K562 (cell line): ENCODE measurements around the gene DDX39A. TPM values are rescaled to one million over a fixed set of nuclear protein-coding genes. Genes with fewer than 3 reads are reported as not detected.
A peak's percentile ranks its signal among the peaks of the same experiment; 100 is the strongest.
"Not testable (repeated sequence)": the region's sequence is repeated elsewhere in the genome, so short reads cannot be mapped to it uniquely, and the experiment has no call there.

Experiments
- ATAC-seq: fragments of 200-7000 bp; cut with Tn5 transposase; 3 replicates; pipeline ENCODE4 v1.9.1; 2020; ENCODE audit warnings: moderate library complexity
- BruUV-seq: library from RNA; stranded (reverse); fragments of 400-500 nt; replicated peaks from 2 replicates; lab custom pipeline; 2021; lab: Mats Ljungman, UMichigan
- CTCF ChIA-PET: fragments of 300-600 bp; formaldehyde crosslinking; extraction: SDS; loops from one replicate; lab custom pipeline; 2021; ENCODE audit warnings: low intra/inter-chr PET ratio; lab: Yijun Ruan, JAX
- POLR2A ChIA-PET: fragments of 300-600, 350-650 bp; sonication (Branson Sonifier 250); formaldehyde crosslinking; extraction: SDS; loops from one replicate; lab custom pipeline; 2021; ENCODE audit warnings: antibody characterized with exemption, inconsistent platforms; lab: Yijun Ruan, JAX
- DNase-seq, 4 experiments: peaks; one replicate each; pipeline versions ENCODE4 v3.0.0 to v3.0.0-alpha.2; 2011 to 2018; ENCODE audit warnings: low spot score in 3 of 4, mixed read lengths in 3 of 4; ENCODE audit errors: extremely low read depth in 1 of 4
- FAIRE-seq: peaks from 2 replicates; lab custom pipeline; 2011; peaks lifted over from hg19 to GRCh38; lab: Jason Lieb, UNC
- H2AFZ ChIP-seq: 2 replicates; pipeline ENCODE4 v1.6.0; 2011; ENCODE audit warnings: low read depth, low read length, control low read depth, inconsistent platforms
- H3K27ac ChIP-seq: fragments of 200-600 bp; 3 replicates; pipeline ENCODE4 v1.8.0; 2011; ENCODE audit warnings: low read depth, mild to moderate bottlenecking, control low read depth, inconsistent platforms, low read length, moderate library complexity, mixed read lengths; ENCODE audit errors: extremely low read depth
- H3K27me3 ChIP-seq, 2 experiments: fragments of 300-600 bp in 1 of 2; 2 replicates in 1 of 2; 3 replicates in 1 of 2; pipeline versions ENCODE4 v1.6.0 to v1.8.0; 2011; ENCODE audit warnings: inconsistent platforms in 2 of 2, low read length in 2 of 2, mild to moderate bottlenecking in 1 of 2, mixed read lengths in 1 of 2, moderate library complexity in 1 of 2; ENCODE audit not compliant: control insufficient read depth in 2 of 2, insufficient read depth in 2 of 2
- H3K36me3 ChIP-seq: fragments of 300-600 bp; 3 replicates; pipeline ENCODE4 v1.8.0; 2011; ENCODE audit warnings: mild to moderate bottlenecking, low read length, inconsistent platforms; ENCODE audit not compliant: control insufficient read depth, insufficient read depth
- H3K4me1 ChIP-seq, 2 experiments: fragments of 200-600 bp in 1 of 2; replicated peaks in 1 of 2; 2 replicates in 1 of 2; 3 replicates in 1 of 2; pipeline versions ENCODE4 v1.5.1 to v1.8.0; 2011; ENCODE audit warnings: inconsistent platforms in 2 of 2, low read length in 2 of 2, mild to moderate bottlenecking in 1 of 2, mixed read lengths in 1 of 2, moderate library complexity in 1 of 2; ENCODE audit not compliant: control insufficient read depth in 2 of 2, insufficient read depth in 2 of 2
- H3K4me2 ChIP-seq: 2 replicates; pipeline ENCODE4 v1.6.1; 2011; ENCODE audit warnings: low read length, control low read depth, inconsistent platforms, mixed read lengths; ENCODE audit not compliant: insufficient read depth
- H3K4me3 ChIP-seq: fragments of 200-600 bp; sonication (generic), shearing (Covaris generic); 2 replicates; pipeline ENCODE4 v1.5.1; 2016; ENCODE audit warnings: control low read depth, inconsistent platforms
- H3K79me2 ChIP-seq: fragments of 200-600 bp; 3 replicates; pipeline ENCODE4 v1.8.0; 2011; ENCODE audit warnings: low read length, inconsistent platforms; ENCODE audit not compliant: control insufficient read depth, insufficient read depth
- H3K9ac ChIP-seq, 2 experiments: 2 replicates each; pipeline versions ENCODE4 v1.6.0 to v1.6.1; 2011; ENCODE audit warnings: low read depth in 2 of 2, low read length in 2 of 2, control low read depth in 1 of 2, inconsistent platforms in 1 of 2, mild to moderate bottlenecking in 1 of 2, mixed read lengths in 1 of 2; ENCODE audit not compliant: insufficient read depth in 1 of 2
- H3K9me1 ChIP-seq: one replicate; pipeline ENCODE4 v1.6.0; 2011; ENCODE audit warnings: inconsistent platforms, mild to moderate bottlenecking, low read length, moderate library complexity; ENCODE audit not compliant: control insufficient read depth, insufficient read depth
- H3K9me3 ChIP-seq: replicated peaks from 2 replicates; pipeline ENCODE4 v1.5.1; 2011; ENCODE audit warnings: low read depth, low read length, inconsistent platforms; ENCODE audit not compliant: control insufficient read depth, insufficient read depth
- H4K20me1 ChIP-seq: replicated peaks from 2 replicates; pipeline ENCODE4 v1.6.1; 2011; ENCODE audit warnings: low read length, inconsistent platforms, mixed read lengths; ENCODE audit not compliant: control insufficient read depth, insufficient read depth
- C11orf30 ChIP-seq: fragments of 450-650 bp; IDR thresholded peaks from 2 replicates; pipeline ENCODE4 v1.6.1; 2016; ENCODE audit warnings: low read depth, mild to moderate bottlenecking
- DPF2 ChIP-seq: fragments of 450-650 bp; IDR thresholded peaks from 2 replicates; pipeline ENCODE4 v1.6.1; 2016
- MAX ChIP-seq: sonication (generic); formaldehyde crosslinking; IDR thresholded peaks from 2 replicates; pipeline ENCODE4 v1.9.0; 2022; ENCODE audit warnings: mild to moderate bottlenecking, missing genetic modification reagents
- SMARCE1 ChIP-seq: fragments of 450-650 bp; IDR thresholded peaks from 2 replicates; pipeline ENCODE4 v1.7.1; 2016; ENCODE audit warnings: mild to moderate bottlenecking
- VEZF1 ChIP-seq: fragments of 200-800 bp; sonication (Bioruptor generic); IDR thresholded peaks from 2 replicates; pipeline ENCODE4 v1.6.1; 2017; ENCODE audit warnings: missing genetic modification characterization, missing compliant biosample characterization
- ZNF121 ChIP-seq: sonication (generic); formaldehyde crosslinking; conservative IDR thresholded peaks from 2 replicates; pipeline ENCODE4 v1.8.0; 2022; ENCODE audit warnings: missing genetic modification reagents
- ZNF316 ChIP-seq: fragments of 450-650 bp; IDR thresholded peaks from 2 replicates; pipeline ENCODE4 v1.6.1; 2016
- ZNF592 ChIP-seq: fragments of 450-650 bp; IDR thresholded peaks from 2 replicates; pipeline ENCODE4 v1.6.1; 2017; ENCODE audit warnings: antibody characterized with exemption, mild to moderate bottlenecking
- WGBS: fragments of 100-300 bp; shearing (Covaris generic); methylation state at CpG from one replicate; pipeline ENCODE4 v1.1.6; 2016; ENCODE audit warnings: low coverage, mixed read lengths; ENCODE audit not compliant: insufficient coverage; ENCODE audit errors: missing lambda C conversion rate; 5-methylcytosine and 5-hydroxymethylcytosine counted together
- in situ Hi-C: fragments of 300-500 bp; cut with MboI; formaldehyde crosslinking; loops from 4 replicates; pipeline ENCODE4 v1.15.0; 2018; ENCODE audit warnings: inconsistent platforms, mixed read lengths
- intact Hi-C: fragments of 100-400 bp; cut with micrococcal nuclease; formaldehyde crosslinking; loops from 2 replicates; pipeline ENCODE4 v1.14.2; 2022
- polyA plus RNA-seq, 8 experiments: library from polyadenylated mRNA; depleted of rRNA in 4 of 8; stranded (reverse) in 5 of 8; unstranded in 3 of 8; fragments of >200 nt; fragmentation: Nextera tagmentation in 2 of 8; fragmentation: Illumina TruSeq in 1 of 8; extraction: Ambion mirVana in 2 of 8; extraction: Trizol in 1 of 8; gene quantifications; 2 replicates each; pipeline versions ENCODE4 v1.2.1 to v1.2.3, GENCODE V29; 2011 to 2014; ENCODE audit warnings: inconsistent platforms in 1 of 8, missing spikeins in 1 of 8
- total RNA-seq, 7 experiments: library from RNA; depleted of rRNA in 6 of 7; stranded (reverse); fragments of >200 nt in 6 of 7; fragmentation: Illumina TruSeq in 2 of 7; extraction: Trizol in 2 of 7; gene quantifications; 2 replicates each; pipeline versions ENCODE4 v1.2.1 to v1.2.3, GENCODE V29; 2011 to 2021; ENCODE audit warnings: low replicate concordance in 1 of 7

Gene DDX39A
- total and polyA plus RNA-seq, 9 of the 15 experiments (the other 6 are each of a cell fraction or from before 2014, with no cell fraction given) = 90.3 to 250 (median 188) TPM

GRCh38 chr19:14374313-14374712 lies 44.8 kb downstream of the DDX39A start:
- ATAC-seq, H3K27me3 ChIP-seq, H3K9me1 ChIP-seq, H3K9me3 ChIP-seq, intact Hi-C loops, H3K79me2 ChIP-seq, H3K27ac ChIP-seq, H3K9ac ChIP-seq, DNase-seq, H3K4me2 ChIP-seq, H3K4me3 ChIP-seq, H4K20me1 ChIP-seq, BruUV-seq, H2AFZ ChIP-seq, H3K36me3 ChIP-seq, FAIRE-seq, CTCF ChIA-PET: not testable (repeated sequence)
- in situ Hi-C loops = loop anchor here (5.0 kb wide), 1 partner anchor 408 kb away; no protein-coding TSS in a partner anchor
- POLR2A ChIA-PET = interaction anchor here (1.4 kb wide), 1 partner anchor 32 kb away, joined by 6 read pairs; no protein-coding TSS in a partner anchor
- peaks cover 25 to 40% of the 10 kb centered on the region in 2 experiments; a peak in 4 of 5 replicates for H3K4me1 ChIP-seq
- peak; percentile 32; the same call in 1 of the 2 replicates for TF ChIP-seq C11orf30
- peak; percentile 59 for TF ChIP-seq ZNF316
- WGBS = 85% methylated on average over 9 of the region's 9 CpGs

GRCh38 chr19:14372384-14373077 lies 46.6 kb downstream of the DDX39A start:
- H3K79me2 ChIP-seq, intact Hi-C loops, BruUV-seq, H3K9ac ChIP-seq, H3K4me2 ChIP-seq, CTCF ChIA-PET, H3K4me3 ChIP-seq, H3K9me1 ChIP-seq, H3K36me3 ChIP-seq, H4K20me1 ChIP-seq, H3K9me3 ChIP-seq, H3K27ac ChIP-seq, H3K27me3 ChIP-seq: not testable (repeated sequence)
- POLR2A ChIA-PET = interaction anchor here (0.6 to 2.1 kb wide), 4 partner anchors 9 to 413 kb away, joined by 3 to 8 read pairs (median 4); no protein-coding TSS in a partner anchor
- peak in 1 of 4 experiments; percentile 9 for DNase-seq
- H2AFZ ChIP-seq = peak overlapping the region; percentile 60; the same call in 1 of the 2 replicates
- FAIRE-seq = peak; percentile 82
- H3K4me1 ChIP-seq = peaks cover 27% of the 10 kb centered on the region in 2 experiments
- ATAC-seq = peak; percentile 51
- WGBS = 15% methylated on average over 7 of the region's 8 CpGs
- in situ Hi-C loops = loop anchor here (5.0 kb wide), 1 partner anchor 410 kb away; no protein-coding TSS in a partner anchor
- TF ChIP-seq MAX (CRISPR knock-in tag) (0 out of 2 replicates have a peak, but pooled peaks have one; percentile 19), DPF2 (0 out of 2 replicates have a peak, but pooled peaks have one; percentile 22), ZNF592 (0 out of 2 replicates have a peak, but pooled peaks have one; percentile 23), SMARCE1 (0 out of 2 replicates have a peak, but pooled peaks have one; percentile 28), VEZF1 (CRISPR knock-in tag) (peak; percentile 23; the same call in 1 of the 2 replicates), ZNF121 (peak; percentile 36; the same call in 1 of the 2 replicates)
